ENCODE measurements around the gene NPAT. TPM values are rescaled to one million over a fixed set of nuclear protein-coding genes. Genes with fewer than 3 reads are reported as not detected.

The NPAT gene
- 34.1 TPM for total RNA-seq

GRCh38 chr11:108222574-108223347, at the start of gene NPAT, which contains the start of gene ATM:
TSS of gene NPAT (minus strand) at chr11:108222638. CDS start at chr11:108222536, 102 bp downstream.
TSS of gene ATM (plus strand) at chr11:108223067. CDS start at chr11:108227625, 4,558 bp downstream.

GRCh38 chr11:108121274-108122155, 100.9 kb downstream of the NPAT start, which contains the start of gene ACAT1:
TSS of gene ACAT1 (plus strand) at chr11:108121567. CDS start at chr11:108121607, 40 bp downstream.

Small RNA genes within 50 kb of the gene (small RNA-seq; reads per million reads assigned to genes)
- gene RF00019 (ENCODE audit: low replicate concordance), result not detected

Other genes with a start within 250 kb of the NPAT start
- gene CUL5, start 213.7 kb downstream of the NPAT start, total RNA-seq, result 77.0 TPM
- gene ACAT1, start 101.1 kb downstream of the NPAT start, total RNA-seq, result 106 TPM
- gene ATM, start 429 bp upstream of the NPAT start, total RNA-seq, result 216 TPM
- 1.6 TPM for gene C11orf65, start 244.9 kb upstream of the NPAT start, total RNA-seq